Keratinocyte (primary cell): ENCODE results near the gene SLAMF1.

Source experiments
- EZH2 ChIP-seq: IDR thresholded peaks from one replicate; pipeline ENCODE4 v1.6.1; 2012; ENCODE audit warnings: inconsistent platforms, mild to moderate bottlenecking, low read length, moderate library complexity
- TF ChIP-seq, protein P1 (sequence below), 3 experiments: IDR thresholded peaks in 1 of 3; conservative IDR thresholded peaks in 1 of 3; optimal IDR thresholded peaks in 1 of 3; 2 replicates in 2 of 3; 3 replicates in 1 of 3; pipeline versions ENCODE3 to v1.5.1; 2011; ENCODE audit warnings: low read length in 3 of 3, mild to moderate bottlenecking in 3 of 3, moderate library complexity in 2 of 3, control low read depth in 1 of 3, inconsistent platforms in 1 of 3; ENCODE audit not compliant: insufficient read depth in 2 of 3; ENCODE audit errors: extremely low read depth in 1 of 3

DNA sequence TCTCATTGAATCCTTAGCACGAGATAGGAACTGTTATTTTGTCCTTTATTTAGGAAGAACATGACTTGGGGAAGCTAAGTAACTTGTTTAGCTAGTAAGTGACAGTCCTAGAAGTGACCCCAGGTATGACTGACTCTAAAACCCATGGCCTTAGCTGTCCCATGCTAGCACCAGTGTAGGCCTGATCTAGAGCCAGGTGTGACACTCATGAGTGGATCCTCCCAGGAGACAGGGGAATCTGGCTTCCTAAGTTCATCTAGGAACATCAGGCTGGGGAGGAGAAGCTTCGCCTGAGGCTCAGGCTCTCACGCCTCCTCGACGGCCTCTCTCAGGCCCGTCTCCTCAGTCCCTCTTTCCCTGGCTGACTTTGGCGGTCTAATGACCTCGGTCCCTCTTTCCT is 33.6 kb upstream of the SLAMF1 start:
- no peak for TF ChIP-seq EZH2
- TF ChIP-seq, protein P1, sequence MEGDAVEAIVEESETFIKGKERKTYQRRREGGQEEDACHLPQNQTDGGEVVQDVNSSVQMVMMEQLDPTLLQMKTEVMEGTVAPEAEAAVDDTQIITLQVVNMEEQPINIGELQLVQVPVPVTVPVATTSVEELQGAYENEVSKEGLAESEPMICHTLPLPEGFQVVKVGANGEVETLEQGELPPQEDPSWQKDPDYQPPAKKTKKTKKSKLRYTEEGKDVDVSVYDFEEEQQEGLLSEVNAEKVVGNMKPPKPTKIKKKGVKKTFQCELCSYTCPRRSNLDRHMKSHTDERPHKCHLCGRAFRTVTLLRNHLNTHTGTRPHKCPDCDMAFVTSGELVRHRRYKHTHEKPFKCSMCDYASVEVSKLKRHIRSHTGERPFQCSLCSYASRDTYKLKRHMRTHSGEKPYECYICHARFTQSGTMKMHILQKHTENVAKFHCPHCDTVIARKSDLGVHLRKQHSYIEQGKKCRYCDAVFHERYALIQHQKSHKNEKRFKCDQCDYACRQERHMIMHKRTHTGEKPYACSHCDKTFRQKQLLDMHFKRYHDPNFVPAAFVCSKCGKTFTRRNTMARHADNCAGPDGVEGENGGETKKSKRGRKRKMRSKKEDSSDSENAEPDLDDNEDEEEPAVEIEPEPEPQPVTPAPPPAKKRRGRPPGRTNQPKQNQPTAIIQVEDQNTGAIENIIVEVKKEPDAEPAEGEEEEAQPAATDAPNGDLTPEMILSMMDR (optimal IDR thresholded peaks at IDR 0.05 in 1 of 3, IDR thresholded peaks at IDR 0.05 in 1 of 3, conservative IDR thresholded peaks at IDR 0.05 in 1 of 3; ENCODE audit: extremely low read depth in 1 of 3, insufficient read depth in 2 of 3, low read length in 3 of 3) = no peak
